PFSK-1 (cell line): ENCODE data around the gene SGMS2.

Experiments used
- FOXP2 ChIP-seq: optimal IDR thresholded peaks from 2 replicates; pipeline ENCODE3; 2011; ENCODE audit warnings: borderline replicate concordance, control low read depth, inconsistent platforms; ENCODE audit not compliant: insufficient read depth; ENCODE audit errors: extremely low read length, extremely low read depth
- POLR2AphosphoS5 ChIP-seq: IDR thresholded peaks from 2 replicates; pipeline ENCODE4 v1.6.1; 2012; ENCODE audit warnings: low read depth, mild to moderate bottlenecking, control low read depth, low read length, moderate library complexity
- REST ChIP-seq, 2 experiments: IDR thresholded peaks; 2 replicates each; pipeline versions ENCODE4 v1.6.1 to v1.8.0; 2011 to 2012; ENCODE audit warnings: low read depth in 2 of 2, low read length in 2 of 2, control low read depth in 1 of 2, inconsistent platforms in 1 of 2, mild to moderate bottlenecking in 1 of 2, moderate library complexity in 1 of 2; ENCODE audit not compliant: insufficient read depth in 1 of 2
- SIN3A ChIP-seq: IDR thresholded peaks from 2 replicates; pipeline ENCODE4 v1.6.1; 2012; ENCODE audit warnings: mild to moderate bottlenecking, low read length, moderate library complexity, borderline replicate concordance; ENCODE audit not compliant: insufficient read depth
- TAF1 ChIP-seq: IDR thresholded peaks from 2 replicates; pipeline ENCODE4 v1.6.1; 2012; ENCODE audit warnings: low read length, control low read depth, borderline replicate concordance; ENCODE audit not compliant: insufficient read depth

The SGMS2 gene

GRCh38 chr4:107950746-107951540 lies 126.2 kb downstream of the SGMS2 start:
- TF ChIP-seq FOXP2 (no peak), TAF1 (no peak), REST (IDR thresholded peaks at IDR 0.05; ENCODE audit: insufficient read depth in 1 of 2, low read depth in 2 of 2, low read length in 2 of 2) (no peak), SIN3A (no peak), POLR2AphosphoS5 (no peak)

DNA sequence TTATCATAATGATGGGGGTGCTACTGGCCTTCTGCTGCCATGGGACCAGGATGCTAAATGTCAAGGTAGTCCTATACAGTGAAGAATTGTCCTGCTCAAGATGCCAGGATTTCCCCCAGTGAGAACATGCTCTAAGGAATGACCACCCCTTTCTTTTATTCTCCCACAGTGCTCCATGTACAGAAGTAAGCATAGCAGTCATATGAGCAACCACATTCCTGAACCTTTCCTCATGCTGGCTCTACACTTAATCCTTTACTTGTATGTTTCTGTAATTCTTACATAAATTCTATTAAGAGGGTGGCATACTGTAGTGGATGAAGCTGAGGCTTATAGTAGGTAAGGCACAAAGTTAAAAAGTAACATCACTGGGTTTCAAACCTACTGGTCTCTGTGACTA lies 126.8 kb downstream of the SGMS2 start:
- TF ChIP-seq SIN3A, result no peak
- TF ChIP-seq FOXP2, result no peak

- TF ChIP-seq FOXP2 (no peak), POLR2AphosphoS5 (no peak), SIN3A (no peak), TAF1 (no peak), REST (IDR thresholded peaks at IDR 0.05; ENCODE audit: insufficient read depth in 1 of 2, low read depth in 2 of 2, low read length in 2 of 2) (no peak)
Observed at GRCh38 chr4:107956011-107956410, 131.3 kb downstream of the SGMS2 start.
